K562 (cell line): ENCODE measurements around the gene SERPINF2. TPM values are rescaled to one million over a fixed set of nuclear protein-coding genes. Genes with fewer than 3 reads are reported as not detected.
A peak's percentile ranks its signal among the peaks of the same experiment; 100 is the strongest.

Experiments
- CHCHD3 ChIP-seq: fragments of 250-450 bp; sonication (Bioruptor Pico); IDR thresholded peaks from 2 replicates; pipeline ENCODE4 v2.1.2; 2022; ENCODE audit warnings: mild to moderate bottlenecking
- ERF ChIP-seq: fragments of 450-650 bp; formaldehyde crosslinking; IDR thresholded peaks from 2 replicates; pipeline ENCODE4 v1.4.0; 2020; ENCODE audit warnings: mild to moderate bottlenecking, mixed read lengths
- ETS2 ChIP-seq: IDR thresholded peaks from 2 replicates; pipeline ENCODE4 v1.6.1; 2016; ENCODE audit warnings: borderline replicate concordance, missing genetic modification characterization, mild to moderate bottlenecking, moderate library complexity, missing compliant biosample characterization; ENCODE audit not compliant: poor library complexity, severe bottlenecking
- HSF4 ChIP-seq: fragments of 250-450 bp; sonication (Bioruptor Pico); IDR thresholded peaks from 2 replicates; pipeline ENCODE4 v2.1.2; 2022; ENCODE audit warnings: mild to moderate bottlenecking, moderate library complexity, borderline replicate concordance
- MLX ChIP-seq, 2 experiments: fragments of 450-650 bp in 1 of 2; sonication (generic) in 1 of 2; formaldehyde crosslinking; conservative IDR thresholded peaks; 2 replicates each; pipeline versions ENCODE4 v1.4.0 to v1.8.1; 2020 to 2022; ENCODE audit warnings: mild to moderate bottlenecking in 1 of 2, missing genetic modification reagents in 1 of 2
- NUFIP1 ChIP-seq: fragments of 450-650 bp; IDR thresholded peaks from 2 replicates; pipeline ENCODE4 v1.6.1; 2018; ENCODE audit not compliant: partially characterized antibody
- RCOR1 ChIP-seq, 2 experiments: IDR thresholded peaks; 2 replicates each; pipeline ENCODE4 v1.6.1; 2012; ENCODE audit warnings: low read depth in 2 of 2, low read length in 2 of 2, borderline replicate concordance in 1 of 2, improper control_type of control experiment in 1 of 2
- ZNF398 ChIP-seq: fragments of 250-450 bp; sonication (Bioruptor Pico); IDR thresholded peaks from 2 replicates; pipeline ENCODE4 v1.8.0; 2021; ENCODE audit warnings: moderate library complexity, mild to moderate bottlenecking, inconsistent platforms
- ZNF707 ChIP-seq: fragments of 250-450 bp; sonication (Bioruptor Pico); conservative IDR thresholded peaks from 2 replicates; pipeline ENCODE4 v1.8.0; 2022; ENCODE audit warnings: inconsistent platforms, mild to moderate bottlenecking, moderate library complexity
- ZNF75A ChIP-seq: fragments of 450-650 bp; formaldehyde crosslinking; IDR thresholded peaks from 2 replicates; pipeline ENCODE4 v1.4.0; 2020; ENCODE audit warnings: mild to moderate bottlenecking
- ZNF79 ChIP-seq: fragments of 250-450 bp; sonication (Bioruptor Pico); IDR thresholded peaks from 2 replicates; pipeline ENCODE4 v1.4.0; 2020; ENCODE audit warnings: low read depth, mild to moderate bottlenecking, moderate library complexity
- polyA plus RNA-seq, 8 experiments: library from polyadenylated mRNA; depleted of rRNA in 4 of 8; stranded (reverse) in 5 of 8; unstranded in 3 of 8; fragments of >200 nt; fragmentation: Nextera tagmentation in 2 of 8; fragmentation: Illumina TruSeq in 1 of 8; extraction: Ambion mirVana in 2 of 8; extraction: Trizol in 1 of 8; gene quantifications; 2 replicates each; pipeline versions ENCODE4 v1.2.1 to v1.2.3, GENCODE V29; 2011 to 2014; ENCODE audit warnings: inconsistent platforms in 1 of 8, missing spikeins in 1 of 8
- total RNA-seq, 7 experiments: library from RNA; depleted of rRNA in 6 of 7; stranded (reverse); fragments of >200 nt in 6 of 7; fragmentation: Illumina TruSeq in 2 of 7; extraction: Trizol in 2 of 7; gene quantifications; 2 replicates each; pipeline versions ENCODE4 v1.2.1 to v1.2.3, GENCODE V29; 2011 to 2021; ENCODE audit warnings: low replicate concordance in 1 of 7
- TF ChIP-seq, protein P1 (sequence below): sonication (generic); formaldehyde crosslinking; IDR thresholded peaks from 2 replicates; pipeline ENCODE4 v1.8.0; 2023; ENCODE audit warnings: mild to moderate bottlenecking, missing genetic modification reagents
- TF ChIP-seq, protein P2 (sequence below): conservative IDR thresholded peaks from 2 replicates; pipeline ENCODE4 v1.6.1; 2011; ENCODE audit warnings: low read depth, mild to moderate bottlenecking, low read length; ENCODE audit not compliant: control insufficient read depth
- TF ChIP-seq, protein P3 (sequence below): fragments of 250-450 bp; sonication (Bioruptor Pico); IDR thresholded peaks from 2 replicates; pipeline ENCODE4 v1.5.0; 2021; ENCODE audit warnings: mild to moderate bottlenecking, moderate library complexity

Gene SERPINF2
- total and polyA plus RNA-seq, 9 of the 15 experiments (the other 6 are each of a cell fraction or from before 2014, with no cell fraction given), result 0.22 TPM; not detected in 8

DNA sequence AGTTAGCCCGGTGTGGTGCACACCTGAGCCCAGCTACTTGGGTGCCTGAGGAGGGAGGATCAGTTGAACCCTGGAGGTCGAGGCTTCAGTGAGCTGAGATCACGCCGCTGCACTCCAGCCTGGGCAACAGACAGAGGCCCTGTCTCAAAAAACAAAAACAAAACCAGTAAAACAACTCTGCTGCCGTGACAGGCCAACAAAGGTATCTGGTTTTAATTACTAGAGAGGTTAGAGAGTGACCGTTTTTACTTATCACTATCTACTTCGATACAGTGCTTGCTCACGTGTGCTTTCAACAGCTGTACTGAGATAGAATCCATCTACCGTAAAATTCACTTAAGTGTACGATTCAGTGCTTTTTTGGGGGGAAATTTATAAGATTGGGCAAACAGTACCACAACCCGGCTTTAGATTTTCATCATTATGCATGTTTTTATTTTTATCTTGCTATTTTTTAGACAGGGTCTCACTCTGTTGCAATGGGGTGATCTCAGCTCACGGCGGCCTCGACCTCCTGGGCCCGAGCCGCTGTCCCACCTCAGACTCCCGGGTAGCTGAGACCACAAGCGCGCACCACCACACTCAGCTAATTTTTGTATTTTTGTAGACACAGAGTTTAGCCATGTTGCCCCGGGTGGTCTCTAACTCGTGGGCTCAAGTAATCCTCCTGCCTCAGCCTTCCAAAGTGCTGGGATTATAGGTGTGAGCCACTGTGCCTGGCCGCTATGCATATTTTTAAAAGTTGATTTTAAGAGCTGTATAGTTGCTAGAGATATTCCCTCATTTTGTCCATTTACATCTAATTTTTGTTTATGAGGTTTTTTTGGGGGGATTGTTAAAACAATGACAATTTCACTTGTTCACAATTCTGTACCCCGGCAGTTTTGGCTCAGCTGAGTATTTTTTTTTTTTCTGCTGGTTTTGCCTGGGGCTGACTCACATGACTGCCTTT, 50.1 kb downstream of the SERPINF2 start (continued):
- TF ChIP-seq, protein P1, sequence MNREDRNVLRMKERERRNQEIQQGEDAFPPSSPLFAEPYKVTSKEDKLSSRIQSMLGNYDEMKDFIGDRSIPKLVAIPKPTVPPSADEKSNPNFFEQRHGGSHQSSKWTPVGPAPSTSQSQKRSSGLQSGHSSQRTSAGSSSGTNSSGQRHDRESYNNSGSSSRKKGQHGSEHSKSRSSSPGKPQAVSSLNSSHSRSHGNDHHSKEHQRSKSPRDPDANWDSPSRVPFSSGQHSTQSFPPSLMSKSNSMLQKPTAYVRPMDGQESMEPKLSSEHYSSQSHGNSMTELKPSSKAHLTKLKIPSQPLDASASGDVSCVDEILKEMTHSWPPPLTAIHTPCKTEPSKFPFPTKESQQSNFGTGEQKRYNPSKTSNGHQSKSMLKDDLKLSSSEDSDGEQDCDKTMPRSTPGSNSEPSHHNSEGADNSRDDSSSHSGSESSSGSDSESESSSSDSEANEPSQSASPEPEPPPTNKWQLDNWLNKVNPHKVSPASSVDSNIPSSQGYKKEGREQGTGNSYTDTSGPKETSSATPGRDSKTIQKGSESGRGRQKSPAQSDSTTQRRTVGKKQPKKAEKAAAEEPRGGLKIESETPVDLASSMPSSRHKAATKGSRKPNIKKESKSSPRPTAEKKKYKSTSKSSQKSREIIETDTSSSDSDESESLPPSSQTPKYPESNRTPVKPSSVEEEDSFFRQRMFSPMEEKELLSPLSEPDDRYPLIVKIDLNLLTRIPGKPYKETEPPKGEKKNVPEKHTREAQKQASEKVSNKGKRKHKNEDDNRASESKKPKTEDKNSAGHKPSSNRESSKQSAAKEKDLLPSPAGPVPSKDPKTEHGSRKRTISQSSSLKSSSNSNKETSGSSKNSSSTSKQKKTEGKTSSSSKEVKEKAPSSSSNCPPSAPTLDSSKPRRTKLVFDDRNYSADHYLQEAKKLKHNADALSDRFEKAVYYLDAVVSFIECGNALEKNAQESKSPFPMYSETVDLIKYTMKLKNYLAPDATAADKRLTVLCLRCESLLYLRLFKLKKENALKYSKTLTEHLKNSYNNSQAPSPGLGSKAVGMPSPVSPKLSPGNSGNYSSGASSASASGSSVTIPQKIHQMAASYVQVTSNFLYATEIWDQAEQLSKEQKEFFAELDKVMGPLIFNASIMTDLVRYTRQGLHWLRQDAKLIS (CRISPR knock-in tag), result no peak
- no peak for TF ChIP-seq ZNF79
- TF ChIP-seq ZNF75A (CRISPR knock-in tag), result no peak
- TF ChIP-seq, protein P2, sequence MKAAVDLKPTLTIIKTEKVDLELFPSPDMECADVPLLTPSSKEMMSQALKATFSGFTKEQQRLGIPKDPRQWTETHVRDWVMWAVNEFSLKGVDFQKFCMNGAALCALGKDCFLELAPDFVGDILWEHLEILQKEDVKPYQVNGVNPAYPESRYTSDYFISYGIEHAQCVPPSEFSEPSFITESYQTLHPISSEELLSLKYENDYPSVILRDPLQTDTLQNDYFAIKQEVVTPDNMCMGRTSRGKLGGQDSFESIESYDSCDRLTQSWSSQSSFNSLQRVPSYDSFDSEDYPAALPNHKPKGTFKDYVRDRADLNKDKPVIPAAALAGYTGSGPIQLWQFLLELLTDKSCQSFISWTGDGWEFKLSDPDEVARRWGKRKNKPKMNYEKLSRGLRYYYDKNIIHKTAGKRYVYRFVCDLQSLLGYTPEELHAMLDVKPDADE, result no peak
- TF ChIP-seq RCOR1 (IDR thresholded peaks at IDR 0.05; ENCODE audit: borderline replicate concordance in 1 of 2, low read depth in 2 of 2, low read length in 2 of 2), result 0 out of 4 replicates have a peak, but pooled peaks of 1 of the 2 experiments have one; percentile 6
- TF ChIP-seq ZNF707 (CRISPR knock-in tag), result no peak
- TF ChIP-seq CHCHD3, result no peak
- no peak for TF ChIP-seq ETS2
- TF ChIP-seq HSF4 (CRISPR knock-in tag), result no peak
- TF ChIP-seq ERF (CRISPR knock-in tag), result no peak
- TF ChIP-seq ZNF398 (CRISPR knock-in tag), result no peak
- no peak for TF ChIP-seq MLX (CRISPR knock-in tag; conservative IDR thresholded peaks at IDR 0.05)
- TF ChIP-seq, protein P3, sequence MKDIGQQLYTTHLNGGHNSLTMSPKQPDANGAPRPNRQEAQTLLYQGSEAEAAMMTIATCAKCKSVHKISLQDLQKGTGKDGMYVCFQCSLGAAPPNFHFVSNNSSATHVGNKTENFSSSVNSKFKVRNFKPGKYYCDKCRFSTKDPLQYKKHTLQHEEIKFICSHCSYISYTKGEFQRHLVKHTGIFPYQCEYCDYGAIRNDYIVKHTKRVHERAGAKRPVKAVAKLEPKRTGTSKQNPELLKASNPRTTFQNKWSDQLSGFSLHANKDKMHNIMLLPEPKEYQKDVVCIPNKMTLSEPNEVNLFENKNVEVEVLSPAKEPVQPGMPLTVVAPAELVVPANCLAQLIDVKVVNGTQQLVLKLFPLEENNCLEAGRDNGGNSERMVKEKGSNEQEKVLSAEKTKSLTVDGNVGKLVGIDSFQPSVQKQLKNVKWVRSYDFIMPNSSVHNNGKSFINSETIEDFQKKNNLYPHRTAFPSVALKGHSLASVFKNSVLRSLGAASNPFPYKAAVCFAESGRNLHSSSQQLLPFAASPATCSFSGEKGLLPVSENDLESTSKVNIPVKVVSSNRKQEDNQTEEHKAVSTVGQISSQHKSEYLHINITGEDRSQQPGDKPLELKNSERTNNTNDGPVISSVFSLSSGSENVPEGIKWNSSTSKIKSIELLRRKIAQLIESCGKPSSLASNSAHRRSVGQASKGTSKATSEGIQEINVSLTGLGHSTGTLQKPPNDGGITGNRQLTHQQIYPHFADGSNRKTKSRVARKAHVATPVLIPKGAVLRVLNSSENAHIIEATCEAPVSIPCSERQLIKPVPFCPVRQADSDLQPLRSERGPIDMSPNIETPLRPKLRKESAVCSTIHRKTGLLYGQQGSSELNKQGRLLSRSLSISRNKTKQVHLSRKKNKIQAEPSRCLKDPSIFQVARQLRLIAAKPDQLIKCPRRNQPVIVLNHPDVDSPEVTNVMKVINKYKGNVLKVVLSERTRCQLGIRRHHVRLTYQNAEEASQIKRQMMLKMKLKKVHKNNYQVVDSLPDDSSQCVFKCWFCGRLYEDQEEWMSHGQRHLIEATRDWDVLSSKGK (CRISPR knock-in tag), result no peak
- TF ChIP-seq NUFIP1, result no peak
